GM23338 (cell line): Measurements from ENCODE around the gene ZBTB22. TPM values are rescaled to one million over a fixed set of nuclear protein-coding genes. Genes with fewer than 3 reads are reported as not detected.
"Not testable (repeated sequence)": the region's sequence is repeated elsewhere in the genome, so short reads cannot be mapped to it uniquely, and the experiment has no call there.

Source experiments
- ATAC-seq: fragments of 200-7000 bp; cut with Tn5 transposase; 3 replicates; pipeline ENCODE4 v1.9.1; 2020
- DNase-seq: peaks from one replicate; pipeline ENCODE4 v3.0.0-alpha.2; 2015; ENCODE audit warnings: low spot score
- H2AFZ ChIP-seq: fragments of 200-600 bp; sonication (generic); 2 replicates; pipeline ENCODE4 v1.8.0; 2016; ENCODE audit warnings: antibody characterized with exemption, mild to moderate bottlenecking, moderate library complexity
- H3F3A ChIP-seq: fragments of 200-600 bp; sonication (generic); replicated peaks from 2 replicates; pipeline ENCODE4 v1.8.0; 2017; ENCODE audit warnings: antibody characterized with exemption, mixed run types, low read depth
- H3K27ac ChIP-seq: fragments of 200-600 bp; sonication (generic); 2 replicates; pipeline ENCODE4 v1.6.1; 2016; ENCODE audit warnings: low read depth
- H3K27me3 ChIP-seq: fragments of 200-600 bp; sonication (generic); 2 replicates; pipeline ENCODE4 v1.8.0; 2016; ENCODE audit warnings: mild to moderate bottlenecking, mixed run types, moderate library complexity; ENCODE audit not compliant: insufficient read depth
- H3K36me3 ChIP-seq: fragments of 200-600 bp; sonication (generic); 2 replicates; pipeline ENCODE4 v1.8.0; 2016; ENCODE audit warnings: mild to moderate bottlenecking; ENCODE audit not compliant: insufficient read depth
- H3K4me1 ChIP-seq: fragments of 200-600 bp; sonication (generic); 2 replicates; pipeline ENCODE4 v1.8.0; 2016; ENCODE audit warnings: mild to moderate bottlenecking, moderate library complexity; ENCODE audit not compliant: insufficient read depth
- H3K4me2 ChIP-seq: fragments of 200-600 bp; sonication (generic); 2 replicates; pipeline ENCODE4 v1.7.1; 2017; ENCODE audit warnings: mixed run types
- H3K4me3 ChIP-seq: fragments of 200-600 bp; sonication (generic); 2 replicates; pipeline ENCODE4 v1.6.1; 2016; ENCODE audit warnings: mixed run types
- H3K79me2 ChIP-seq: fragments of 200-600 bp; sonication (generic); replicated peaks from 2 replicates; pipeline ENCODE4 v1.8.0; 2017; ENCODE audit warnings: mild to moderate bottlenecking; ENCODE audit not compliant: insufficient read depth
- H3K9me2 ChIP-seq: fragments of 200-600 bp; sonication (generic); 2 replicates; pipeline ENCODE4 v1.8.0; 2017; ENCODE audit not compliant: insufficient read depth
- H4K20me1 ChIP-seq: fragments of 200-600 bp; sonication (generic); replicated peaks from 2 replicates; pipeline ENCODE4 v1.8.0; 2017; ENCODE audit warnings: mild to moderate bottlenecking; ENCODE audit not compliant: insufficient read depth
- H3K27ac Mint-ChIP-seq: 2 replicates; pipeline ENCODE4 v1.8.0; 2020; ENCODE audit warnings: inconsistent platforms, mild to moderate bottlenecking, moderate library complexity, mixed read lengths
- H3K27me3 Mint-ChIP-seq: 3 replicates; pipeline ENCODE4 v1.8.0; 2022; ENCODE audit warnings: low read depth, mild to moderate bottlenecking, moderate library complexity, mixed read lengths, inconsistent platforms; ENCODE audit not compliant: insufficient read depth, poor library complexity
- H3K36me3 Mint-ChIP-seq: 3 replicates; pipeline ENCODE4 v1.8.0; 2021; ENCODE audit warnings: low read depth, mild to moderate bottlenecking, inconsistent platforms, moderate library complexity, mixed read lengths
- H3K4me1 Mint-ChIP-seq: 3 replicates; pipeline ENCODE4 v1.8.0; 2020; ENCODE audit warnings: mild to moderate bottlenecking, inconsistent platforms, mixed read lengths
- H3K4me3 Mint-ChIP-seq: 3 replicates; pipeline ENCODE4 v1.8.0; 2021; ENCODE audit warnings: moderate library complexity, mild to moderate bottlenecking, inconsistent platforms, mixed read lengths
- H3K9me3 Mint-ChIP-seq: 3 replicates; pipeline ENCODE4 v1.8.0; 2020; ENCODE audit warnings: moderate library complexity, mild to moderate bottlenecking, inconsistent platforms, mixed read lengths
- CREB1 ChIP-seq: fragments of 250-450 bp; sonication (Bioruptor Pico); IDR thresholded peaks from 2 replicates; pipeline ENCODE4 v1.5.0; 2020; ENCODE audit warnings: low read depth, mild to moderate bottlenecking, moderate library complexity
- EZH2phosphoT487 ChIP-seq: fragments of 200-600 bp; sonication (generic); IDR thresholded peaks from one replicate; pipeline ENCODE4 v1.8.1; 2018; ENCODE audit warnings: antibody characterized with exemption; ENCODE audit not compliant: unreplicated experiment
- JUNB ChIP-seq: IDR thresholded peaks from one replicate; pipeline ENCODE4 v1.6.1; 2016; ENCODE audit warnings: antibody characterized with exemption; ENCODE audit not compliant: unreplicated experiment
- POLR2AphosphoS5 ChIP-seq: IDR thresholded peaks from 2 replicates; pipeline ENCODE4 v1.6.1; 2016; ENCODE audit warnings: antibody characterized with exemption, low read depth
- ZNF331 ChIP-seq: fragments of 250-450 bp; sonication (Bioruptor Pico); IDR thresholded peaks from 2 replicates; pipeline ENCODE4 v1.5.0; 2020; ENCODE audit warnings: low read depth, mild to moderate bottlenecking, moderate library complexity
- polyA plus RNA-seq: library from polyadenylated mRNA; unstranded; fragments of >200 nt; fragmentation: Nextera tagmentation; extraction: Ambion mirVana; gene quantifications from 2 replicates; pipeline ENCODE4 v1.2.1, GENCODE V29; 2016
- total RNA-seq: library from RNA; depleted of rRNA; stranded (reverse); fragments of >200 nt; shearing (Covaris generic); gene quantifications from 2 replicates; pipeline ENCODE4 v1.2.3, GENCODE V29; 2014
- TF ChIP-seq, protein P1 (sequence below): IDR thresholded peaks from 2 replicates; pipeline ENCODE4 v1.6.1; 2016; ENCODE audit warnings: antibody characterized with exemption
- TF ChIP-seq, protein P2 (sequence below): fragments of 250-450 bp; sonication (Bioruptor Pico); IDR thresholded peaks from 2 replicates; pipeline ENCODE4 v1.5.0; 2020; ENCODE audit warnings: mild to moderate bottlenecking, moderate library complexity
- TF ChIP-seq, protein P3 (sequence below), 2 experiments: fragments of 200-600 bp in 1 of 2; sonication (generic) in 1 of 2; conservative IDR thresholded peaks; 2 replicates each; pipeline versions ENCODE4 v1.5.1 to v1.6.1; 2016 to 2017; ENCODE audit warnings: antibody characterized with exemption in 2 of 2, low read depth in 2 of 2, mild to moderate bottlenecking in 2 of 2, moderate library complexity in 1 of 2

The ZBTB22 gene
- total and polyA plus RNA-seq, 2 experiments from 2014 or later = 3.9 to 7.7 TPM

DNA sequence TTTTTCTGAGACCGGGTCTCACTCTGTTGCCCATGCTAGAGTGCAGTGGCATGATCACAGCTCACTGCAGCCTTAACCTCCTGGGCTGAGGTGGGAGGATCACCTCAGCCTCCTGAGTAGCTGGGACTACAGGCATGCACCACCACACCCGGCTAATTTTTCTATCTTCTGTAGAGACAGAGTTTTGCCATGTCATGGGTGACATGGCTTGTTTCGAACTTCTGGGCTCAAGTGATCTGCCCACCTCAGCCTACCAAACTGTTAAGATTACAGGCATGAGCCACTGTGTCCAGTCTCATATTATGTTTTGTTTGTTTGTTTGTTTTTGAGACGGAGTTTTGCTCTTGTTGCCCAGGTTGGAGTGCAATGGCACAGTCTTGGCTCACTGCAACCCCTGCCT, 32.3 kb downstream of the ZBTB22 start:
- H3K4me1 Mint-ChIP-seq, H3K27ac ChIP-seq, H3F3A ChIP-seq, H3K9me3 Mint-ChIP-seq, H3K4me3 ChIP-seq, H3K4me1 ChIP-seq, H3K4me3 Mint-ChIP-seq, H3K27ac Mint-ChIP-seq, H2AFZ ChIP-seq, H3K27me3 ChIP-seq, H3K27me3 Mint-ChIP-seq, H3K9me2 ChIP-seq, H3K4me2 ChIP-seq, ATAC-seq, DNase-seq: not testable (repeated sequence)
- H3K36me3 Mint-ChIP-seq = peaks cover 63% of the 10 kb centered on the region
- H3K36me3 ChIP-seq = peaks cover 25% of the 10 kb centered on the region
- peaks cover 29% of the 10 kb centered on the region for H3K79me2 ChIP-seq
- H4K20me1 ChIP-seq = peaks cover 18% of the 10 kb centered on the region

DNA sequence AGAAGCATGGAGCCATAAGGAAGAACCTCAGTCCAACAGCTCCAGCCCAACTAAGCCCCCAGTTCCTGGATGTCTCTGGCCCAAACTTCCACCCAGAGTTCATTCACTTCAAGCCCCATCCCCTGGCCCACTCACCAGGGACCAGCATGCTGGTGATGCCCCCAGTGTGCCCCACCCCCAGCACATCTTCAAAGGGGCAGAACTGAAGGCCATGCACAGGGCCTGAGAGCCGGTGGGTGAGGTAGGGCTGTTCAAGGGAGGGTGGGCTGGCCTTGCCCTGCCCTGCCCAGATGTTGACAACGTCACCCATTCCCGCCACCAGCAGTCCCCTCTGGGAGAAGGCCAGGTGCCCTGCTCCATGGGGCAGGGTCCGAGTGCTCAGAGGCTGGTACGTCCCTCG, 37.0 kb downstream of the ZBTB22 start:
- H3K36me3 ChIP-seq = peaks cover 18% of the 10 kb centered on the region
- ATAC-seq = no peak
- peaks cover 20% of the 10 kb centered on the region for H4K20me1 ChIP-seq

DNA sequence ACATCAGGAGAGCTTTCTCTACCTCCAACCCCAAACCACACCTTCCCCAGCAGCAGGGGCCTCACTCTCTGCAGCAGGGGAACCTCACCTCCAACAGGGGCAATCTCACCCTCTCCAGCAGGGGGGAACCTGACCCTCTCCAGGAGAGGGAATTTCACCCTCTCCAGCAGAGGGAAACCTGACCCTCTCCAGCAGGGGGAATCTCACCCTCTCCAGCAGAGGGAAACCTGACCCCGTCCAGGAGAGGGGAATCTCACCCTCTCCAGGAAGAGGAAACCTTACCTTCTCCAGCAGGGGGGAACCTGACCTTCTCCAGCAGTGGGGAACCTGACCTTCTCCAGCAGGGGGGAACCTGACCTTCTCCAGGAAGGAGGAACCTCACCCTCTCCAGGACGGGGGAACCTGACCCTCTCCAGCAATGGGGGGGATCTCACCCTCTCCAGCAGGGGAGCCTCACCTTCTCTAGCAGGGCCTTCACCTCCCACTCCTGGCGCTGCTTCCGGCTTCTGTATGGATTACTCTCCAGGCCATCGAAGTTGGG, 37.5 kb downstream of the ZBTB22 start:
- Histone ChIP-seq H3K4me3 (no peak overlapping the region), H4K20me1 (peaks cover 24% of the 10 kb centered on the region), H3F3A (peaks cover 43% of the 10 kb centered on the region), H3K79me2 (peaks cover 16% of the 10 kb centered on the region), H3K27me3 (no peaks in the 10 kb centered on the region), H3K9me2 (no peaks in the 10 kb centered on the region), H3K4me2 (no peak overlapping the region), H3K36me3 (peaks cover 22% of the 10 kb centered on the region), H2AFZ (no peak overlapping the region), H3K27ac (no peak overlapping the region), H3K4me1 (peaks cover 25% of the 10 kb centered on the region)
- peak overlapping the region; percentile 18; the same call in 1 of the 2 replicates for H3K27ac Mint-ChIP-seq
- H3K9me3 Mint-ChIP-seq = no peaks in the 10 kb centered on the region
- H3K36me3 Mint-ChIP-seq = peaks cover 72% of the 10 kb centered on the region
- peaks cover 24% of the 10 kb centered on the region for H3K4me1 Mint-ChIP-seq
- DNase-seq (peak; percentile 85), ATAC-seq (peak; percentile 45)
- H3K27me3 Mint-ChIP-seq = peaks cover 12% of the 10 kb centered on the region
- H3K4me3 Mint-ChIP-seq = no peak overlapping the region
- no peak for TF ChIP-seq ZNF331 (CRISPR knock-in tag)
- TF ChIP-seq, protein P1, sequence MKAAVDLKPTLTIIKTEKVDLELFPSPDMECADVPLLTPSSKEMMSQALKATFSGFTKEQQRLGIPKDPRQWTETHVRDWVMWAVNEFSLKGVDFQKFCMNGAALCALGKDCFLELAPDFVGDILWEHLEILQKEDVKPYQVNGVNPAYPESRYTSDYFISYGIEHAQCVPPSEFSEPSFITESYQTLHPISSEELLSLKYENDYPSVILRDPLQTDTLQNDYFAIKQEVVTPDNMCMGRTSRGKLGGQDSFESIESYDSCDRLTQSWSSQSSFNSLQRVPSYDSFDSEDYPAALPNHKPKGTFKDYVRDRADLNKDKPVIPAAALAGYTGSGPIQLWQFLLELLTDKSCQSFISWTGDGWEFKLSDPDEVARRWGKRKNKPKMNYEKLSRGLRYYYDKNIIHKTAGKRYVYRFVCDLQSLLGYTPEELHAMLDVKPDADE = no peak
- TF ChIP-seq POLR2AphosphoS5 = no peak
- TF ChIP-seq, protein P2, sequence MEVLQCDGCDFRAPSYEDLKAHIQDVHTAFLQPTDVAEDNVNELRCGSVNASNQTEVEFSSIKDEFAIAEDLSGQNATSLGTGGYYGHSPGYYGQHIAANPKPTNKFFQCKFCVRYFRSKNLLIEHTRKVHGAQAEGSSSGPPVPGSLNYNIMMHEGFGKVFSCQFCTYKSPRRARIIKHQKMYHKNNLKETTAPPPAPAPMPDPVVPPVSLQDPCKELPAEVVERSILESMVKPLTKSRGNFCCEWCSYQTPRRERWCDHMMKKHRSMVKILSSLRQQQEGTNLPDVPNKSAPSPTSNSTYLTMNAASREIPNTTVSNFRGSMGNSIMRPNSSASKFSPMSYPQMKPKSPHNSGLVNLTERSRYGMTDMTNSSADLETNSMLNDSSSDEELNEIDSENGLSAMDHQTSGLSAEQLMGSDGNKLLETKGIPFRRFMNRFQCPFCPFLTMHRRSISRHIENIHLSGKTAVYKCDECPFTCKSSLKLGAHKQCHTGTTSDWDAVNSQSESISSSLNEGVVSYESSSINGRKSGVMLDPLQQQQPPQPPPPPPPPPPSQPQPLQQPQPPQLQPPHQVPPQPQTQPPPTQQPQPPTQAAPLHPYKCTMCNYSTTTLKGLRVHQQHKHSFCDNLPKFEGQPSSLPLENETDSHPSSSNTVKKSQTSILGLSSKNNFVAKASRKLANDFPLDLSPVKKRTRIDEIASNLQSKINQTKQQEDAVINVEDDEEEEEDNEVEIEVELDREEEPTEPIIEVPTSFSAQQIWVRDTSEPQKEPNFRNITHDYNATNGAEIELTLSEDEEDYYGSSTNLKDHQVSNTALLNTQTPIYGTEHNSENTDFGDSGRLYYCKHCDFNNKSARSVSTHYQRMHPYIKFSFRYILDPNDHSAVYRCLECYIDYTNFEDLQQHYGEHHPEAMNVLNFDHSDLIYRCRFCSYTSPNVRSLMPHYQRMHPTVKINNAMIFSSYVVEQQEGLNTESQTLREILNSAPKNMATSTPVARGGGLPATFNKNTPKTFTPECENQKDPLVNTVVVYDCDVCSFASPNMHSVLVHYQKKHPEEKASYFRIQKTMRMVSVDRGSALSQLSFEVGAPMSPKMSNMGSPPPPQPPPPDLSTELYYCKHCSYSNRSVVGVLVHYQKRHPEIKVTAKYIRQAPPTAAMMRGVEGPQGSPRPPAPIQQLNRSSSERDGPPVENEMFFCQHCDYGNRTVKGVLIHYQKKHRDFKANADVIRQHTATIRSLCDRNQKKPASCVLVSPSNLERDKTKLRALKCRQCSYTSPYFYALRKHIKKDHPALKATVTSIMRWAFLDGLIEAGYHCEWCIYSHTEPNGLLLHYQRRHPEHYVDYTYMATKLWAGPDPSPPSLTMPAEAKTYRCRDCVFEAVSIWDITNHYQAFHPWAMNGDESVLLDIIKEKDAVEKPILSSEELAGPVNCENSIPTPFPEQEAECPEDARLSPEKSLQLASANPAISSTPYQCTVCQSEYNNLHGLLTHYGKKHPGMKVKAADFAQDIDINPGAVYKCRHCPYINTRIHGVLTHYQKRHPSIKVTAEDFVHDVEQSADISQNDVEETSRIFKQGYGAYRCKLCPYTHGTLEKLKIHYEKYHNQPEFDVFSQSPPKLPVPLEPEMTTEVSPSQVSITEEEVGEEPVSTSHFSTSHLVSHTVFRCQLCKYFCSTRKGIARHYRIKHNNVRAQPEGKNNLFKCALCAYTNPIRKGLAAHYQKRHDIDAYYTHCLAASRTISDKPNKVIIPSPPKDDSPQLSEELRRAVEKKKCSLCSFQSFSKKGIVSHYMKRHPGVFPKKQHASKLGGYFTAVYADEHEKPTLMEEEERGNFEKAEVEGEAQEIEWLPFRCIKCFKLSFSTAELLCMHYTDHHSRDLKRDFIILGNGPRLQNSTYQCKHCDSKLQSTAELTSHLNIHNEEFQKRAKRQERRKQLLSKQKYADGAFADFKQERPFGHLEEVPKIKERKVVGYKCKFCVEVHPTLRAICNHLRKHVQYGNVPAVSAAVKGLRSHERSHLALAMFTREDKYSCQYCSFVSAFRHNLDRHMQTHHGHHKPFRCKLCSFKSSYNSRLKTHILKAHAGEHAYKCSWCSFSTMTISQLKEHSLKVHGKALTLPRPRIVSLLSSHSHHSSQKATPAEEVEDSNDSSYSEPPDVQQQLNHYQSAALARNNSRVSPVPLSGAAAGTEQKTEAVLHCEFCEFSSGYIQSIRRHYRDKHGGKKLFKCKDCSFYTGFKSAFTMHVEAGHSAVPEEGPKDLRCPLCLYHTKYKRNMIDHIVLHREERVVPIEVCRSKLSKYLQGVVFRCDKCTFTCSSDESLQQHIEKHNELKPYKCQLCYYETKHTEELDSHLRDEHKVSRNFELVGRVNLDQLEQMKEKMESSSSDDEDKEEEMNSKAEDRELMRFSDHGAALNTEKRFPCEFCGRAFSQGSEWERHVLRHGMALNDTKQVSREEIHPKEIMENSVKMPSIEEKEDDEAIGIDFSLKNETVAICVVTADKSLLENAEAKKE (CRISPR knock-in tag) = peak; percentile 89; the same call in 1 of the 2 replicates
- TF ChIP-seq, protein P3, sequence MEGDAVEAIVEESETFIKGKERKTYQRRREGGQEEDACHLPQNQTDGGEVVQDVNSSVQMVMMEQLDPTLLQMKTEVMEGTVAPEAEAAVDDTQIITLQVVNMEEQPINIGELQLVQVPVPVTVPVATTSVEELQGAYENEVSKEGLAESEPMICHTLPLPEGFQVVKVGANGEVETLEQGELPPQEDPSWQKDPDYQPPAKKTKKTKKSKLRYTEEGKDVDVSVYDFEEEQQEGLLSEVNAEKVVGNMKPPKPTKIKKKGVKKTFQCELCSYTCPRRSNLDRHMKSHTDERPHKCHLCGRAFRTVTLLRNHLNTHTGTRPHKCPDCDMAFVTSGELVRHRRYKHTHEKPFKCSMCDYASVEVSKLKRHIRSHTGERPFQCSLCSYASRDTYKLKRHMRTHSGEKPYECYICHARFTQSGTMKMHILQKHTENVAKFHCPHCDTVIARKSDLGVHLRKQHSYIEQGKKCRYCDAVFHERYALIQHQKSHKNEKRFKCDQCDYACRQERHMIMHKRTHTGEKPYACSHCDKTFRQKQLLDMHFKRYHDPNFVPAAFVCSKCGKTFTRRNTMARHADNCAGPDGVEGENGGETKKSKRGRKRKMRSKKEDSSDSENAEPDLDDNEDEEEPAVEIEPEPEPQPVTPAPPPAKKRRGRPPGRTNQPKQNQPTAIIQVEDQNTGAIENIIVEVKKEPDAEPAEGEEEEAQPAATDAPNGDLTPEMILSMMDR (conservative IDR thresholded peaks at IDR 0.05; ENCODE audit: low read depth in 2 of 2) = peak; percentile 56 to 84
- TF ChIP-seq CREB1 (CRISPR knock-in tag) = peak; percentile 48

More for the DNA sequence above, 37.0 kb downstream of the ZBTB22 start:
- H3K27me3 Mint-ChIP-seq = peaks cover 12% of the 10 kb centered on the region
- H3K4me1 Mint-ChIP-seq = peaks cover 19% of the 10 kb centered on the region
- H3K4me2 ChIP-seq = no peak overlapping the region
- H3F3A ChIP-seq = peaks cover 38% of the 10 kb centered on the region
- H3K27ac Mint-ChIP-seq = no peak overlapping the region
- DNase-seq = no peak
- TF ChIP-seq CREB1 (CRISPR knock-in tag) = no peak
- TF ChIP-seq EZH2phosphoT487 = no peak
- no peak for TF ChIP-seq JUNB
- no peaks in the 10 kb centered on the region for H3K27me3 ChIP-seq
- no peak overlapping the region for H3K4me3 ChIP-seq
- H3K9me3 Mint-ChIP-seq = no peaks in the 10 kb centered on the region
- H3K4me3 Mint-ChIP-seq = no peak overlapping the region
- peaks cover 11% of the 10 kb centered on the region for H3K79me2 ChIP-seq
- H3K27ac ChIP-seq = no peak overlapping the region
- peaks cover 71% of the 10 kb centered on the region for H3K36me3 Mint-ChIP-seq
- no peak overlapping the region for H2AFZ ChIP-seq
- peaks cover 20% of the 10 kb centered on the region for H3K4me1 ChIP-seq
- no peaks in the 10 kb centered on the region for H3K9me2 ChIP-seq
